NCI-H1105 treated with DMSO at 0.1 percent for 48 hours (cell line): ENCODE results near the gene CLDN6.

Experiments used
- DNase-seq: peaks from one replicate; lab custom pipeline; 2025; lab: John Stamatoyannopoulos, UW

Gene CLDN6

DNA sequence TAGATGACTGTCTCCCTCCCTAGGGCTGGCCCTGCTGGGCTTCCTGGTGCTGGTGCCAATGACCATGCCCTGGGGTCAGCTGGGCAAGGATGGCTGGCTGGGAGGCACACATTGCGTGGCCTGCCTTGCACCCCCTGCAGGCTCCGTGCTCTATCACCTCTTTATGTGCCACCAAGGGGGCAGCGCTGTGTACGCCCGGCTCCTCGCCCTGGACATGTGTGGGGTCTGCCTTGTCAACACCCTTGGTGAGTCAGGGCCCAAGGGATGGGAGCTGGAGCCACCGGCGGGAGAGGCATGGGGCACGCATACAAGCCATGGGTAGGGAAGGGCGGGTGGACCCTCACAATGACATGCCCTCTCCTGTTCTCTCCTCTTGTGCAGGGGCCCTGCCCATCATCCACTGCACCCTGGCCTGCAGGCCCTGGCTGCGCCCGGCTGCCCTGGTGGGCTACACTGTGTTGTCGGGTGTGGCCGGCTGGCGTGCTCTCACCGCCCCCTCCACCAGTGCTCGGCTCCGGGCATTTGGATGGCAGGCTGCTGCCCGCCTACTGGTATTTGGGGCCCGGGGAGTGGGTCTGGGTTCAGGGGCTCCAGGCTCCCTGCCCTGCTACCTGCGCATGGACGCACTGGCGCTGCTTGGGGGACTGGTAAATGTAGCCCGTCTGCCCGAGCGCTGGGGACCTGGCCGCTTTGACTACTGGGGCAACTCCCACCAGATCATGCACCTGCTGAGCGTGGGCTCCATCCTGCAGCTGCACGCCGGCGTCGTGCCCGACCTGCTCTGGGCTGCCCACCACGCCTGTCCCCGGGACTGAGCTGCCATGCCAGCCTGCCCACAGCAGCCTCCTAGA, 46.6 kb downstream of the CLDN6 start:
- no peak for DNase-seq

DNA sequence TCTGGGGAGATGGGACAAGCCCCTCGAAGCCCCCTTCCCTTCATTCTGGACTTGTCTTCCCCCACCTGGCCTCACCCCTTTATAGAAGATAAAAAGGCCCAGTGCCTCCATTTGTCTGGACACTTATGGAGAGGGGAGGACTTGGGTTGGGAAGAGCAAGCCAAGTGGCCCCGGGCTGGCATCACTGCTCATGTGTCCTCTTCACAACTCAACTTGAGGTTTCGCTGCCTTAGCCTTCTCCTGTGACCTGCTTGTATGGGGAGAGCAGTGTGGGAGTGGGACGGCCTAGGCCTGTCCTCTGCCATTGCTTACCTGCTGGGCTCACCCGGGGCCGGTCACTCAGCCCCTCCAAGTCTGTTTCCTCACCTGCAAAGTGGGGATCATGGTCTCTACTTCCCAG, 47.4 kb downstream of the CLDN6 start:
- DNase-seq: no peak

DNA sequence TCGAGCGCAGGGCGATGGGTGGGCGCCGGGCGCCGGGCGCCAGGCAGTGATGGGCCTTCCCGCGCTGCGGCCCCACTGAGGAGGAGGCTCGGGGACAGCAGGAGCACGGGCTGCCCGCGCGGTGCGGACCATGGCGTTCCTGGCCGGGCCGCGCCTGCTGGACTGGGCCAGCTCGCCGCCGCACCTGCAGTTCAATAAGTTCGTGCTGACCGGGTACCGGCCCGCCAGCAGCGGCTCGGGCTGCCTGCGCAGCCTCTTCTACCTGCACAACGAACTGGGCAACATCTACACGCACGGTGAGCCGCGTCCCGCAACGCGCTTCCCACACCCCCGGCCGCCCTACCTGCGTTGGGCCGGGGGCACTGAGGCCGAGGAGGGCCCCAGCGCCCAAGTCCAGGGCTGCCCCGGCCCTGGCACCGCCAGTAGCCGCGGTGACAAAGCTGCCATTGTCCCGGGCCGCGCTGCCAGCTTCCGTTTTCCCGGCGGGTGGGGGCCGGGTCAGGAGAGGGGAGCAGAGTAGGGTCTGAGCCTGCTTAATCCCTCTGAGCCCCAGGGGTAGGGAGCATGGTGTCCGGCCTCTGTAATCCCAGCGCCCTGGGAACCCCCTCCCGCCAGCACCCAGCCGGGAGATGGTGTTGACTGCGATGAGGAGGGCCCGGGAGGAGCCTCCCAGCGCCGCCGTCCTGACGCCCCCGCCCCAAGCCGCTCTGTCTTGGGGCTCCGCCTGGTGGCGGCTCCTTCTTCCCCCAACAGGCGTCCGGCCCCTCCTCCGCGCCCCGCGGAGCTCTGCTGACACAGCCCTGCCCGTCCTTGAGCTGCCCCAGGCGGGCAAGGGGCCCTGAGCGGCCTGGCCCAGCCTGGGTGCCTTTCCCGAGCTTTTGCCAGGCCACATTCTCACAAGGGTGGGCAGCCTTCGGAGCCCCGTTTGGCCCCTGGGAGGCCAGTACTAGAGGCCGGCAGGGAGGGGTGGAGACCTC, 48.1 kb downstream of the CLDN6 start:
- DNase-seq: peak; percentile 5

DNA sequence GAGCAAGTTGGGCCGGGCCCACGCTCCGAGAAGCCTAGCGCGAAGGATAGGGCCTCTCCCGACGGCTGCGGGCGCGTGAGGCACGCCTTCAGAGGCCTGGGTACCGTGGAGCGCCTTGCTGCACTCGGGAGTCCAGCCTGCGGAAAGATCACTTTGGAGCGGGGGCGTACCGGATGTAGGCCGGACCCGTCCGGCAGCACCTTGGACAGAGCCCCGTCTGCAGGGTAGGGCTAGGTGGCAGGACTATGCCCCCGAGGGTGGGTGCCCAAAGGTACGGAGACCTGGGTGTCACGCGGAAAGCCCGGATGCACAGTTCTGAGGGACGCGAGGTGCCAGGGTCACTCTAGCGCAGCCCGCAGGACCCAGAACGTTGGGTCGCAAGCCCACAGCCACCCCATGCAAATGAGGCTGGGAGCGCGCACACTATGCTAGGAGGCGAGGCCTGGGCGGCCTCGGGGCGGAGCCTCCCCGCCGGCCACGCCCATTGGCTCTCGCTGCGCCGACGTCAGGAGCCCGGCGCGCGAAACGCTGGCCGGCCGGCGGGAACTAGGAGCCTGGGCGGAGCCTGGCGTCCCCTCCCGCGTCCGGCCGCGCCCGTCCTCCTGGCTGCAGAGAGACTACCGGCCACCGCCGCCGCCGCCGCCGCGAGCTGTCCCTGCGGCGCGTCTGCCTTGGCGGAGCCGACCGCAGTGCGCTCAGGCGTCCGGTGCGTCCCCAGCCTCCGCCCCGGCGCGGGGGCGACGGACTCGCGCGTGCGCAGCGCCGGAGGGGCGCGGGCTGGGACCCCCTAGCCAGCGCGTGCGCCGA, 49.0 kb downstream of the CLDN6 start, which contains the start of gene PAQR4:
Gene PAQR4, plus strand, starts transcription at position 611 of the 807 bp plus-strand sequence. CDS start 327 bp downstream, outside the sequence.
- DNase-seq: peak; percentile 55

DNA sequence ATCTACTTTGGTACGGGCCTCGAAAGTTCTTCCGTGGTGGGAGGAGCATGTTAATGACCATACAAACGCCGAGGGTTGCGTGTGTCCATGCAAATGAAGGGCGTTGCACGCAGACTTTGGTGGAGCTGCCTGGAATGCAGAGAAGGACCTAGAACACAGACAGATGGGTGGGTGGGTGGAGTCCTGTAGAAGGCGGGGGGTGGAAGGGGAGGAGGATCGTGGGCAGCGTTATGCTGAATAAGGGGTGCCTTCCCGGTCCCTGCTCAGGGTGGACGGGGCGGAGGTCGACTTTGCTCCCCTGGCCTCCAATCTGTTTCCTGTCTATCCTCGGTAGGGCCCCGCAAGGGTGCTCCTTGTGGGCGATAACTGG, 49.6 kb downstream of the CLDN6 start:
- DNase-seq: no peak

DNA sequence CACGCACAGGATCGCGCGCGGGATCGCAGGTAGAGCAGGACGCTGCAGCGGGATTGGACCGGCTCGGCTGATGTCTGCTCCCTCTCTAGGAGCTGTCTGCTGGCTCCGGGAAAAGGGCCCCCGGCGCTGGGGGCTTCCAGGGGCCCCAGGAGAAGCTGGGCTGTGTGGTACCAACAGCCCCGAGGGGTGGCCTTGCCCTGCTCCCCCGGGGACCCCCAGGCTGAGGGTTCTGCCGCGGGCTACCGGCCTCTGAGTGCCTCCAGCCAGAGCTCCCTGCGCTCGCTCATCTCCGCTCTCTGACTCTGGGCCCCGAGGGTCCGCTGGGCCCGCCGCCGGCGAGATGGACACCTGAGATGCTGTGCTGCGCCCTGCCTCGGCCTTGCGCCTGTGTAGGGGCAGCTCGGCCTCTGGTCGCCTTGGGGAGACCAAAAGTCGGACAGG, 50.2 kb downstream of the CLDN6 start:
- DNase-seq: no peak

DNA sequence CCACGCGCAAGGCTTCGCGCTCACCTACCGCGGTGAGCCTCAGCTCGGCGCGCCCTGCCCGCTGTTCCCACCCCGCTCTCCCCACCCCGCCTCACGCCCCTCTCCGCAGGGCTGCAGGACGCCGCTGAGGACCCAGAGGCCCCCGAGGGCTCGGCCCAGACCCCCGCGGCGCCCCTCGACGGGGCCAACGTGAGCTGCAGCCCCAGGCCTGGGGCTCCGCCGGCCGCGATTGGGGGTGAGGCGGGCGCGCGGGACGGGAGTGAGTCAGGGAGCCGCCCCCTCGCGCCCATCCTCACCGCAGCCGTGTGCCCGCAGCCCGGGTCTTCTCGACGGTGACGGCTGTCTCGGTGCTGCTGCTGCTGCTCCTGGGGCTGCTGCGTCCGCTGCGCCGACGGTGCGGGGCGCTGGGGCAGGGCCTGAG, 50.8 kb downstream of the CLDN6 start:
- no peak for DNase-seq

DNA sequence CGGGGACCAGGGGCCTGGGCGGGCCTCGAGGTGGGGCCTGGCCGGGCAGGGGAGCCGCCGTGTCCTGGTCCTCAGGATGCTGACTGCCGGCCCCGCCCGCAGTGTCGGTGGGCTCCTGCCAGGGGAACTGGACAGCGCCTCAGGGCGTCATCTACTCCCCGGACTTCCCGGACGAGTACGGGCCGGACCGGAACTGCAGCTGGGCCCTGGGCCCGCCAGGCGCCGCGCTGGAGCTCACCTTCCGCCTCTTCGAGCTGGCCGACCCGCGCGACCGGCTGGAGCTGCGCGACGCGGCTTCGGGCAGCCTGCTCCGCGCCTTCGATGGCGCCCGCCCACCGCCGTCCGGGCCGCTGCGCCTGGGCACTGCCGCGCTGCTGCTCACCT, 51.2 kb downstream of the CLDN6 start:
- no peak for DNase-seq

DNA sequence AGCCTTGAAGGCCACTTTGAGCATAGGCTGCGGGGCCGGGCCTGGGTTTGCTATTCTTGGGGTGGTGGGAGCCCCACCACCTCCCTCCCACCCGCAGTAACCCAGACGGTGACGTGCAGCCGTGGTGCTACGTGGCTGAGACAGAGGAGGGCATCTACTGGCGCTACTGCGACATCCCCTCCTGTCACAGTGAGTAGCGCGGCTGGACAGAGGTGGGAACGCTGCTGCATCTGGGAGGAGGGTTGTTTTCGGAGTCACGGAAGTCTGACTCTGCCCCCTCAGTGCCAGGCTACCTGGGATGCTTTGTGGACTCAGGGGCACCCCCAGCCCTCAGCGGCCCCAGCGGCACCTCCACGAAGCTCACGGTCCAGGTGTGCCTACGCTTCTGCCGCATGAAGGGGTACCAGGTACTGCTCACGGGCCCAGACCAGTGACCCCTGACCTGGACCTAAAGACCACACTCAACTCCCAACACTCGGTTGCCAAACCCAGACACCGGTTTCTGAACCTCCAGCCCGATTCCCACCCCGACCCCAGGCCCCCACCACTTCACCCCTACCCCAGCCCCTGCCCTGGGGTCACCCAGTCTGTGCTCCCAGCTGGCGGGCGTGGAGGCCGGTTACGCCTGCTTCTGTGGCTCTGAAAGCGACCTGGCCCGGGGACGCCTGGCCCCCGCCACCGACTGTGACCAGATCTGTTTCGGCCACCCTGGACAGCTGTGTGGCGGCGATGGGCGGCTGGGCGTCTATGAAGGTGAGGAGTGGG, 51.8 kb downstream of the CLDN6 start:
- no peak for DNase-seq
